Effector CD4-positive, alpha-beta T cell (primary cell): ENCODE results near the gene TPT1.
"Not testable (repeated sequence)": the region's sequence is repeated elsewhere in the genome, so short reads cannot be mapped to it uniquely, and the experiment has no call there.

ENCODE experiments used
- DNase-seq: peaks from one replicate; pipeline ENCODE4 v3.0.0-alpha.2; 2020

The TPT1 gene

GRCh38 chr13:45365558-45365885, 24.5 kb upstream of the TPT1 start:
- DNase-seq = no peak

DNA sequence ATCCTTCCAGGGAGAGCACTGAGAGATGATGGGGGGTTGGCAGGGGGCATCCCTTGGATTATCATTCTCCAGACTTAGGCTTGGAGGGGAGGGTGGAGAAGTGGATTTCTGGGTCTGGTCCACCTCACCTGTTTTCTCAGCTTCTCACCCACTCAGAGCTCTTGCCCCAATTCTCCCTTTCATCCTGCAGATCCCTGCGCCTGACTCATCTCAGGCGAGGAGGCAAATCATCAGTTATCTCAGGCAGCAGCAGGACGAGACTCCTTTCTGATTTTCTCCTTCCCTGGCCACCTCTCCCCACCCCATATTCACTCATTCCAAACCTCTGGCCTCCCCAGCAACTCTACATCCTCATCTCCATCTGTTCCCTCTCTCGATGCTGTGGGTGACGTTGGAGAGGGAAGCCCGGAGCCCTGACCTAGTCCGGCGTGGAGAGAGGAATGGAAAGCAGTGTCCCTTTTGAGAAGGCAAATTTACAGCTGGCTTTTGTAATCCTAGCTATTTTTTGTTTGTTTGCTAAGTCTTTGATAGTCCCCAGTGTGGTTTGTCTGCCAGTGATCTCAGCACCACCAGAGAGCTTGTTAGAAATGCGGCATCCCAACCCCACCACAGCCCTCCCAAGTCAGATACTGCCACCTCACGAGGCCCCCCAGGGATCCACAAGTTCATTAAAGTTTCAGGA, 24.0 kb upstream of the TPT1 start:
- no peak for DNase-seq

- no peak for DNase-seq
Observed at GRCh38 chr13:45362939-45363338, 22.0 kb upstream of the TPT1 start.

GRCh38 chr13:45361596-45362206, 20.7 kb upstream of the TPT1 start:
- no peak for DNase-seq

DNA sequence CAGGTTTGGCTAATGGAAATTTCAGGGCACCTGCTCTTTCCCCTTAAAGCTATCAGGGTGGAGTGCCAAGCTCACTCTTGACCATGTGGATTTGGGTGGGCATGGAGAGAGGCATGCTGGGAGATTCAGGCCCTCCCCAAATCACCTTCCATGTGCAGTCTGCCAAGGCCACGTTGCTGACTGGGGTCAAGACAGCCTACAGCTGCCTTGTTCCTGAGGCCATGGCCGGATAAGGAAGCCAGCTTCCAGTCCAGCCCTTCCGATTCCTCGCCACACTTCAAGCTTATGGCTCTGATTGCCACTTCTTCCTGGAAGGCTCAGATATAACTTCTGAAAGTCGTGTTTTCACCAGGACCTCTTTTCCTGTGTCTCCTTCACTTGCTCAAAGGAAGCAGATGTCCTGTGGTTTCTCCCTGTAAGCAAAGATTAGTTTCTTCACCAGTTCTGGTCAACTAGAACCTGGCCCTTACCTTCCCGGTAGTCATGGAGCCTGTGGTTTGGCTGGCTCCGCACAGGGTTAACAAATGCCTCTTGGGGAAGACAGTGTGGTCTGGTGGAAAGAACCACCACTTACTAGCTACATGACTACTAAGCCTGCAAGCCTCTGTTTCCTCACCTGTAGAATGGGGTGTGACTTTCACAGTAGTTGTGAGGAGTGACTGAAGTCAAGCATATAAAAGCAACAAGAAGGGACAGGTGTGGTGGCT, 16.1 kb upstream of the TPT1 start:
- DNase-seq = no peak

DNA sequence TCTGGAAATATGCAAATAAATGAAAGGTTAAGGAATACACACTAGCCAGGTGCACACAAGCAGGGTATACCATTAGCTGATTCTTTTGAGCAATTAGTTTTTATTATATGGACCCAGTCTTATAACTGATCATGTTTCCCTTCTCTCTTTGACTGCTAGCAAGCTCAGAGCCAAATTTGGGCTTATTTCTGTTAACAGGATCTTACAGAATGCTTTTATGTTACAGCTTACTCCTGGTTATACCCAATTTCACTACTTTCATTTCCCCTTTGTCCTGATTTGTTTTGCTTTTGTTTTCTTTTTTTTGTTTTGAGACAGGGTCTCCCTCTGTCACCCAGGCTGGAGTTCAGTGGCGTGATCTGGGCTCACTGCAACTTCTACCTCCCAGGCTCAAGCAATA, 12.9 kb upstream of the TPT1 start:
- DNase-seq = no peak

GRCh38 chr13:45352031-45352430, 11.0 kb upstream of the TPT1 start:
- DNase-seq = no peak

DNA sequence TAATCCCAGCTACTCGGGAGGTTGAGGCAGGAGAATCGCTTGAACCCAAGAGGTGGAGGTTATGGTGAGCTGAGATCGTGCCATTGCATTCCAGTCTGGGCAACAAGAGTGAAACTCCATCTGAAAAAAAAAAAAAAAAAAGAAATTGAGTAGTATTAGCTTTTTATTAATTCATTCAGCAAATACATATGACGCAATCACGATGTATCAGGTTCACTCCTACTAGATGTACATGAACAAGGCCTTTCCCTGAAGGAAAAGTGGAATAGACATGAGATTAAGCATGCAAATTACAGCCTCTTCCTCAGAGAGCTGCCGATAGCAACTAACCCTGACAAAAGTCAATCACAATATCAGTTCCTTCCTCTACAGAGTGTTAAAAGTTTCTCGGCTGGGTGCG, 9.2 kb upstream of the TPT1 start:
- no peak for DNase-seq

DNA sequence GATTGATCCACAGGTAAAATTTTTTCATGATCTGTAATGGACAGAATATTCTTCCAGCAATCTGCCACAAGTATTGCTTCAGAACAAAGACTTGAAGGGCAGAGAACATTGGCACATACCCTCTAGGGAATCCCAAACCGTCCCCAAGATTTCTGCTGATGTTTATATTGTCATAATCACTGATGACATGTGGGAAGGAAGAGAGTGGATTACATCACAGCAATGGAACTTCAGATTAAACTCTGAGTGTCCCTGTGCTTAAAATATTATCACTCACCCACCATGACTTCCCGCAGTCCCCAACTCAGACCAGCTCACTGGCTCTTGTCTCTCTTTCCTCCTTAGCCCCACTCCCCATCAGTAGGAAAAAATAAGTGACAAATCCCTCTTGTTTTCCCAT, 8.5 kb upstream of the TPT1 start:
- no peak for DNase-seq

DNA sequence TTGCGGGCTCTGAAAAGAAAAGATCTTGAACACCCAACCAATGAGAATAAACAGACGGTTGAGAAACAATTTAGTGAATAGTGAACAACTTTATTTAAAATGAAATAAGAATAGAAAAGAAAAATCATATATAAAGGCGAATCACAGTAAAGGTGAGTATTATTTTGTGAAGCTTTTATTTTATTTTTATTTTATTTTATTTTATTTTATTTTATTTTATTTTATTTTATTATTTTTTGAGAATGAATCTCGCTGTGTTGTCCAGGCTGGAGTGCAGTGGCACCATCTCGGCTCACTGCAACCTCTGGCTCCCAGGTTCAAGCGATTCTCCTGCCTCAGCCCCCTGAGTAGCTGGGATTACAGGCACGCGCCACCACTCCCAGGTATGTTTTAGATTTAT, 3.1 kb upstream of the TPT1 start:
- not testable (repeated sequence) for DNase-seq

- not testable (repeated sequence) for DNase-seq
Observed at GRCh38 chr13:45343102-45343501, 2.1 kb upstream of the TPT1 start.

GRCh38 chr13:45342668-45343067, 1.7 kb upstream of the TPT1 start:
- DNase-seq = not testable (repeated sequence)

DNA sequence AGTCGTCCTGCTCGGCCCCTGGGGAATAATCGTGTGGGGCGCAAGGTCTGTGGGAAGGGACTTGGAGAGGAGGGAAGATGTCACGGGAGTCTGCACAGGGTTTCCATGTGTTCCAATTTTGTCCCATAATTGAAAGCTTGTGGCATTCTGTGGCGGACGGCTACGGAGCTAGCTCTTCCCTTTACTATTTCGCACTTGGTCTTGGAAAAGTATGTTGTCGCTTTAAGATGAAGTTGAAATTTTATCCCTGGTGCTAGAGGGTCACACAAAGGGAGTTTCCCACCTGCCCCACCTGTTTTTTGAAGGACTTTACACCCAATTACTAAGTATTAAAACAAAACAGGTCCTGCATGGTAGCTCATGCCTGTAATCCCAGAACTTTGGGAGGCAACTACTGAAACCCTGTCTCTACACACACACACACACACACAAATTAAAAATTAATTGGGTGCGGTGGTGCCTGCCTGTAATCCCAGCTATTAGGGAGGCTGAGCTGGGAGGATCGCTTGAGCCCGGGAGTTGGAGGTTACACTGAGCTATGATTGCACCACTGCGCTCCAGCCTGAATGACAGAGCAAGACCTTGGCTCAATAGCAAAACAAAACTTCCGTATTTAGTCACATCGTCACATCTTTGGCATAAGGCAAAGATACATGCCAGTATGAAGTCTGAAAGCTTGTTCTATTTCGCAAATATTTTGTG, 967 bp upstream of the TPT1 start:
- no peak for DNase-seq

- DNase-seq = peak; percentile 73
Observed at GRCh38 chr13:45340422-45341033, 455 bp downstream of the TPT1 start.

DNA sequence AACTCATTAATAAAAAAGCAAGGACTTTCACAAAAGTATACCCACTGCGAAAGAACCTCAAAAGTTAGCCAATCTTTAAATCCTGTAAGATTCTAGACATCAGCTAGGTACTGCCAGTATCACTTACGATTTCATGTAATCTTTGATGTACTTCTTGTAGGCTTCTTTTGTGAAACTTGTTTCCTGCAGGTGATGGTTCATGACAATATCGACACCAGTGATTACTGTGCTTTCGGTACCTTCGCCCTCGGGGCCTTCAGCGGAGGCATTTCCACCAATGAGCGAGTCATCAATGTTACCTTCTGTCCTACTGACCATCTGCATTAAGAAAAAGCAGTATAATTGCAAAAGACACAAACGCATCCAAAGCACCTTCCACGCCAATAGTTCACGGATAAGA, 1.1 kb downstream of the TPT1 start:
- no peak for DNase-seq

- no peak for DNase-seq
Observed at GRCh38 chr13:45339399-45339798, 1.6 kb downstream of the TPT1 start.

- DNase-seq = no peak
Observed at GRCh38 chr13:45337803-45338202, 3.2 kb downstream of the TPT1 start.

DNA sequence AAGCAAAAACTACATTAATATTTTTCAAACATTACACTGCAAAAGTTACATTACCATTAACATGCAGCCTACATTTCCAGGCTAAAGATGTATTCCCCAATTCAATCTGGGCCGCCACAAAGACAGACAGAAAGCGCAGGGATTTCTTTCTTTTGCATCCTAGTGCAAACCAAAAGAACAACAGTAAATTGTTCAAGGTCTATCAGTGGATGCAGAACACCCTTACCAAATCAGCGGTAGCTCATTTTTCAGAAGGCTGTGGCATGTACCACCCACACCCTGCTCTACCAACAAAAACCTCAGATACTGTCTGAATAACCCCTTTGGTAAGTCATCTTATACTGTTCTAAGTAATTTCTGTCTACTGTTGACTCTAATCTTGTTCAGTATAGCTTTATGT, 3.6 kb downstream of the TPT1 start:
- no peak for DNase-seq

DNA sequence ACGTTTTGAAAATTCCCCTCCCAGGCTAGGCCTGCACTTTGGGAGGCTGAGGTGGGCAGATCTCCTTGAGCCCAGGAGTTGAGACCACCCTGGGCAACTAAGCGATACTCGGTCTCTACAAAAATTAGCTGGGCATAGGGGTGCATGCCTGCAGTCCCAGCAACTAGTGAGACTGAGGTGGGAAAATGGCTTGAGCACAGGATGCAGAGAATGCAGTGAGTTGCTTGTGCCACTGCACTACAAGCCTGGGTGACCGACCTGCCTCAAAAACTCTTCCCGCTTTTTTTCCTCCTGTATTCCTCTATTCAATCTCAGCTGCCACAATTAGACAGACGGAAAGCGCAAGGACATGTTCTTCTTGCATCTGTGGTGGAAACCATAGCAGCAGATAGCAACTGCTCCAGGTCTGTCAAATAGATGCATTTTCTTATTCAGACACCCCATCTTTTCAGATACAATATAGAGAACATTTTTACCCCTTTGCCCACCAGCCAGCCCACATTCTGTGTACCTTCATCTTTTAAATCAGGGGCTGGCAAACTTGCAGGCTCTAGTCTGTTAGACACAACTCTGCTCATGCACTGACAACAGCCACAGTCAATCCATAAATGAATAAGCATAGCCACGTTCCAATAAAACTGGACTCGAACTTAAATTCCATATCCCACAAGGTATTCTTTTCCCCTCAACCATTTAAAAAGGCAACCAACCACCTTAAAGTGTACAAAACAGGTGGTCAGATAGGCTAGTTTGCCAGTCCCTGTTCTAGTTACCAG, 4.8 kb downstream of the TPT1 start:
- no peak for DNase-seq

GRCh38 chr13:45335397-45336024, 5.5 kb downstream of the TPT1 start:
- no peak for DNase-seq

GRCh38 chr13:45333977-45334922, 6.7 kb downstream of the TPT1 start:
- DNase-seq = peak; percentile 30
